Lung (tissue), 12 donors: ENCODE measurements around the gene RABGAP1L. TPM values are rescaled to one million over a fixed set of nuclear protein-coding genes. Genes with fewer than 3 reads are reported as not detected.
A peak's percentile ranks its signal among the peaks of the same experiment; 100 is the strongest.

Source experiments
- ATAC-seq: fragments of 200-7000 bp; cut with Tn5 transposase; one replicate; pipeline ENCODE4 v1.9.1; 2020; ENCODE audit warnings: moderate number of reproducible peaks; ENCODE audit not compliant: insufficient read depth, low FRiP score
- DNase-seq, 3 donors: peaks; one replicate each; pipeline ENCODE4 v3.0.0-alpha.2; 2013 to 2017
- H3K27ac ChIP-seq, 2 donors: one replicate each; pipeline ENCODE4 v1.5.1; 2013; ENCODE audit warnings: mild to moderate bottlenecking in 2 of 2, moderate library complexity in 2 of 2, control low read depth in 1 of 2, inconsistent platforms in 1 of 2, low read depth in 1 of 2, low read length in 1 of 2
- H3K27me3 ChIP-seq, 3 donors: one replicate each; pipeline ENCODE4 v1.5.1; 2013; ENCODE audit warnings: low read length in 2 of 3; ENCODE audit not compliant: control insufficient read depth in 3 of 3, insufficient read depth in 3 of 3
- H3K36me3 ChIP-seq, 4 donors: one replicate each; pipeline ENCODE4 v1.5.1; 2013; ENCODE audit warnings: low read length in 4 of 4, mild to moderate bottlenecking in 1 of 4, moderate library complexity in 1 of 4; ENCODE audit not compliant: control insufficient read depth in 4 of 4, insufficient read depth in 4 of 4
- H3K4me1 ChIP-seq, 5 donors: one replicate each; pipeline ENCODE4 v1.5.1; 2013; ENCODE audit warnings: low read length in 5 of 5, mild to moderate bottlenecking in 2 of 5, moderate library complexity in 1 of 5; ENCODE audit not compliant: control insufficient read depth in 5 of 5, insufficient read depth in 5 of 5
- H3K4me3 ChIP-seq: one replicate; pipeline ENCODE4 v1.5.1; 2013; ENCODE audit warnings: mild to moderate bottlenecking, control low read depth, moderate library complexity
- H3K9ac ChIP-seq, 2 donors: one replicate each; pipeline ENCODE4 v1.5.1; 2013; ENCODE audit warnings: low read length in 2 of 2, control low read depth in 1 of 2; ENCODE audit not compliant: insufficient read depth in 1 of 2
- H3K9me3 ChIP-seq, 4 donors: one replicate each; pipeline ENCODE4 v1.5.1; 2013; ENCODE audit warnings: low read length in 3 of 4, mild to moderate bottlenecking in 1 of 4, moderate library complexity in 1 of 4; ENCODE audit not compliant: control insufficient read depth in 4 of 4, insufficient read depth in 3 of 4
- WGBS, 2 donors: extraction: QIAGEN DNeasy Blood & Tissue Kit; methylation state at CpG; one replicate each; pipeline ENCODE4 v1.1.7; 2013; 5-methylcytosine and 5-hydroxymethylcytosine counted together
- polyA plus RNA-seq, 2 donors: library from polyadenylated mRNA; stranded (reverse); fragments of 200-250 nt; gene quantifications; one replicate each; pipeline ENCODE4 v1.2.1, GENCODE V29; 2013
- total RNA-seq, 2 donors: library from RNA; depleted of rRNA in 1 of 2; stranded (reverse); fragments of >200 nt in 1 of 2; gene quantifications; one replicate each; pipeline ENCODE4 v1.2.1, GENCODE V29; 2014 to 2021
- TF ChIP-seq, protein P1 (sequence below): IDR thresholded peaks from 2 replicates; pipeline ENCODE4 v1.5.1; 2012; ENCODE audit warnings: mild to moderate bottlenecking; ENCODE audit errors: control extremely low read depth, extremely low read depth
- donor health status: control.
- donor health status: control.
- donor health status: Bipolar disorder and iron deficiency.
- donor health status: healthy.
- donor health status: DM: yes; HTN: yes; CAD: no.

RABGAP1L gene
- total and polyA plus RNA-seq, 4 donors = 16.0 to 123 (median 44.5) TPM

- Histone ChIP-seq H3K9me3 (no peaks in the 10 kb centered on the region), H3K36me3 (peaks cover 0 to under 1% (median 0%) of the 10 kb centered on the region in 4 donors), H3K27ac (no peak overlapping the region), H3K4me3 (no peak overlapping the region), H3K4me1 (peaks cover 5 to 36% (median 28%) of the 10 kb centered on the region in 5 donors), H3K9ac (no peak overlapping the region), H3K27me3 (no peaks in the 10 kb centered on the region)
- ATAC-seq (peak; percentile 66), DNase-seq (peak in 2 of 3 donors; percentile 33 to 37)
- 32 to 41% methylated on average over 6 of the region's 6 CpGs for WGBS, 2 donors
- TF ChIP-seq, protein P1, sequence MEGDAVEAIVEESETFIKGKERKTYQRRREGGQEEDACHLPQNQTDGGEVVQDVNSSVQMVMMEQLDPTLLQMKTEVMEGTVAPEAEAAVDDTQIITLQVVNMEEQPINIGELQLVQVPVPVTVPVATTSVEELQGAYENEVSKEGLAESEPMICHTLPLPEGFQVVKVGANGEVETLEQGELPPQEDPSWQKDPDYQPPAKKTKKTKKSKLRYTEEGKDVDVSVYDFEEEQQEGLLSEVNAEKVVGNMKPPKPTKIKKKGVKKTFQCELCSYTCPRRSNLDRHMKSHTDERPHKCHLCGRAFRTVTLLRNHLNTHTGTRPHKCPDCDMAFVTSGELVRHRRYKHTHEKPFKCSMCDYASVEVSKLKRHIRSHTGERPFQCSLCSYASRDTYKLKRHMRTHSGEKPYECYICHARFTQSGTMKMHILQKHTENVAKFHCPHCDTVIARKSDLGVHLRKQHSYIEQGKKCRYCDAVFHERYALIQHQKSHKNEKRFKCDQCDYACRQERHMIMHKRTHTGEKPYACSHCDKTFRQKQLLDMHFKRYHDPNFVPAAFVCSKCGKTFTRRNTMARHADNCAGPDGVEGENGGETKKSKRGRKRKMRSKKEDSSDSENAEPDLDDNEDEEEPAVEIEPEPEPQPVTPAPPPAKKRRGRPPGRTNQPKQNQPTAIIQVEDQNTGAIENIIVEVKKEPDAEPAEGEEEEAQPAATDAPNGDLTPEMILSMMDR = no peak
Measured at GRCh38 chr1:174964261-174964971, 805.1 kb downstream of the RABGAP1L start.

DNA sequence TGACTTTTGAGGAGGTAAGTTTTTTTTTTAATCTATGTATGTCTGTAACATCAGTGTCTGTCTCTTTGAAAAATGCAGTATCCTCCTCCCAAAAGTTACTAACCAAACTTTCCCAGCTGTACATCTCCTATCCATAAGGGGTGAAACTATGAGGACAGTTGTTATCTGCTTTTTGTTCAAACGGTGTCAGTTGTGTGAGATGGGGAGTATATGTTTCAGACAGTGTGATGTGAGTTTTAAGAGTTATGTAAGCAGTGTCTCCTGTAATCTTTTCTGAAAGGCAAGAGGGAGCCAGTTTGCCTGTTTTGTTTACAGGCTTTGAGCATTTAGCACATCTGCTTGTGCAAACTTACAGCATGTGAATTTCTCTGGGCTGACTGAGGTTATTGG is 805.6 kb downstream of the RABGAP1L start:
- Histone ChIP-seq H3K27me3 (no peaks in the 10 kb centered on the region), H3K9me3 (no peaks in the 10 kb centered on the region), H3K9ac (peak overlapping the region in 1 of 2 donors; percentile 15), H3K27ac (peak overlapping the region in 1 of 2 donors; percentile 72), H3K4me3 (no peak overlapping the region), H3K4me1 (peaks cover 5 to 36% (median 28%) of the 10 kb centered on the region in 5 donors), H3K36me3 (peaks cover 0 to 5% (median 0%) of the 10 kb centered on the region in 4 donors)
- TF ChIP-seq, protein P1 = no peak
- DNase-seq (peak in 2 of 3 donors; percentile 68 to 79), ATAC-seq (no peak)
- 25 to 62% methylated on average over 1 of the region's 1 CpG for WGBS, 2 donors

DNA sequence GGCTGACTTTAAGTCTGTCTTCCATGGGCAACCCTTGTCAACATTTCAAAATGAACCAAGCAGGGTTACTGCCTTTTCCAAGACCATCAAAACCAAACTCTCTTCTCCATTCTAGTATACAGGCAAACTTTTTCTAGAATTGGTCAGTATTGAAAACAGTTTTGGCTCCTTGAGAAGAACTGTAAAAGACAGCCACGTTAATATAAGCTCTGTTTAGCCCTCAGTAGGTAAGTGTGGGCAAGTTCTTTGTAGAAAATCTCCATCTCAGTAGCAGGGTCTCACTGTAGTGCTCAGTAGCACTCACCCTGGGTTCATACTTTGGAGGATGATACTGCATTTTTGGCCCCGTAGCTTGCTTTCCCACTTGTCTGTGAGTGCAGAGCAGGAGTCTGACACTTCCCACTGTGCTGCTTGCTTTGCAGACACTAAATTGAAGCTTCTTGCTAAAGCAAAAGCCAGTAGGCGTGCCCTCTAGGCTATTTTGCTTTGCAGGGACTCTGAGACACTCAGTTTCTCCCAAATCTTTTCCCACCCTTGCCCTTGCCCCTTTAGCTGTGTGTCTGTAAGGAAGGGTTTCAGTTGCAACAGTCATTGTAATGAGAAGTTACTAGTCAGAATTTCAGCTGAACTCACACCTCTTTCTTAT is 806.2 kb downstream of the RABGAP1L start:
- H3K9ac ChIP-seq = no peak overlapping the region
- no peaks in the 10 kb centered on the region for H3K27me3 ChIP-seq
- H3K27ac ChIP-seq = peak overlapping the region in 1 of 2 donors; percentile 84
- peaks cover 0 to 5% (median 0%) of the 10 kb centered on the region in 4 donors for H3K36me3 ChIP-seq
- DNase-seq (peak in 1 of 3 donors; percentile 37), ATAC-seq (no peak)
- peaks cover 5 to 36% (median 28%) of the 10 kb centered on the region in 5 donors for H3K4me1 ChIP-seq
- H3K9me3 ChIP-seq = no peaks in the 10 kb centered on the region
- no peak overlapping the region for H3K4me3 ChIP-seq
- TF ChIP-seq, protein P1 = no peak
- 32 to 43% methylated on average over 3 of the region's 3 CpGs for WGBS, 2 donors
